GM19397 (cell line): ENCODE data around the gene FDX2.
A peak's percentile ranks its signal among the peaks of the same experiment; 100 is the strongest.
"Not testable (repeated sequence)": the region's sequence is repeated elsewhere in the genome, so short reads cannot be mapped to it uniquely, and the experiment has no call there.

Experiments used
- ATAC-seq: cut with Tn5 transposase; IDR thresholded peaks from one replicate; pipeline ENCODE4 v1.9.1; 2021; ENCODE audit warnings: mild to moderate bottlenecking, moderate library complexity; ENCODE audit not compliant: unreplicated experiment

The FDX2 gene

GRCh38 chr19:10315335-10316214 is at the start of gene FDX2:
Gene FDX2, minus strand, starts transcription at chr19:10316015. Its CDS starts 19 bp downstream, at chr19:10315996.
- ATAC-seq = peak; percentile 68

- no peak for ATAC-seq
Observed at GRCh38 chr19:10365518-10365917, 49.7 kb upstream of the FDX2 start.

- ATAC-seq = no peak
Observed at GRCh38 chr19:10364644-10365043, 48.8 kb upstream of the FDX2 start.

GRCh38 chr19:10363789-10364281 is 48.0 kb upstream of the FDX2 start:
- no peak for ATAC-seq

GRCh38 chr19:10362259-10362658 is 46.4 kb upstream of the FDX2 start:
- ATAC-seq = no peak

- no peak for ATAC-seq
Observed at GRCh38 chr19:10361569-10362011, 45.8 kb upstream of the FDX2 start.

GRCh38 chr19:10356431-10356830 is 40.6 kb upstream of the FDX2 start:
- ATAC-seq = no peak

GRCh38 chr19:10353793-10354391 is 38.1 kb upstream of the FDX2 start:
- ATAC-seq = no peak

GRCh38 chr19:10352764-10353671 is 37.2 kb upstream of the FDX2 start:
- ATAC-seq = no peak

GRCh38 chr19:10346509-10346908 is 30.7 kb upstream of the FDX2 start:
- ATAC-seq = no peak

GRCh38 chr19:10344780-10345179 is 29.0 kb upstream of the FDX2 start:
- no peak for ATAC-seq

- no peak for ATAC-seq
Observed at GRCh38 chr19:10343495-10343894, 27.7 kb upstream of the FDX2 start.

GRCh38 chr19:10339977-10340376 is 24.2 kb upstream of the FDX2 start:
- no peak for ATAC-seq

GRCh38 chr19:10339380-10339960 is 23.7 kb upstream of the FDX2 start, which contains the start of gene ICAM3:
Gene ICAM3, minus strand, starts transcription at chr19:10339624. Its CDS starts 10 bp downstream, at chr19:10339614.
- ATAC-seq = no peak

GRCh38 chr19:10338940-10339339 is 23.1 kb upstream of the FDX2 start:
- ATAC-seq = no peak

GRCh38 chr19:10336725-10337124 is 20.9 kb upstream of the FDX2 start:
- not testable (repeated sequence) for ATAC-seq

GRCh38 chr19:10335352-10335985 is 19.7 kb upstream of the FDX2 start:
- ATAC-seq = no peak

GRCh38 chr19:10334588-10335351 is 19.0 kb upstream of the FDX2 start:
- ATAC-seq = no peak
